B cell (primary cell): Measurements from ENCODE around the gene HADHB.

ENCODE experiments used
- CTCF ChIP-seq: fragments of 200-600 bp; IDR thresholded peaks from one replicate; pipeline ENCODE4 v1.8.0; 2022; ENCODE audit warnings: antibody characterized with exemption, mild to moderate bottlenecking
- EZH2 ChIP-seq: IDR thresholded peaks from 2 replicates; pipeline ENCODE4 v1.6.1; 2012; ENCODE audit warnings: borderline replicate concordance, low read depth, mild to moderate bottlenecking, moderate library complexity, low read length; ENCODE audit not compliant: insufficient read depth, poor library complexity, severe bottlenecking

GRCh38 chr2:26309921-26310320 lies 65.2 kb downstream of the HADHB start:
- TF ChIP-seq CTCF, result no peak
- TF ChIP-seq EZH2, result no peak
